Activated CD8-positive, alpha-beta T cell treated with anti-CD3 and anti-CD28 coated beads for 36 hours (primary cell): Measurements from ENCODE around the gene PNRC1. TPM values are rescaled to one million over a fixed set of nuclear protein-coding genes. Genes with fewer than 3 reads are reported as not detected.
"Not testable (repeated sequence)": the region's sequence is repeated elsewhere in the genome, so short reads cannot be mapped to it uniquely, and the experiment has no call there.

ENCODE experiments used
- ATAC-seq: fragments of 200-7000 bp; cut with Tn5 transposase; one replicate; pipeline ENCODE4 v1.10.0; 2021; ENCODE audit warnings: mild to moderate bottlenecking, moderate library complexity
- CTCF ChIA-PET: fragments of 350-600 bp; sonication (Branson Sonifier 250); formaldehyde crosslinking; loops from one replicate; lab custom pipeline; 2021; ENCODE audit warnings: antibody characterized with exemption; lab: Charles Lee
- POLR2A ChIA-PET: fragments of 350-600 bp; sonication (Branson Sonifier 250); formaldehyde crosslinking; loops from one replicate; lab custom pipeline; 2021; ENCODE audit warnings: antibody characterized with exemption; lab: Charles Lee
- DNase-seq: peaks from one replicate; pipeline ENCODE4 v3.0.0-alpha.2; 2020
- H3K27ac Mint-ChIP-seq: one replicate; pipeline ENCODE4 v1.8.0; 2021; ENCODE audit warnings: mild to moderate bottlenecking, mixed read lengths
- H3K27me3 Mint-ChIP-seq: one replicate; pipeline ENCODE4 v1.8.0; 2021; ENCODE audit warnings: mixed read lengths
- H3K36me3 Mint-ChIP-seq: one replicate; pipeline ENCODE4 v1.8.0; 2021; ENCODE audit warnings: low read depth, mixed read lengths
- H3K4me1 Mint-ChIP-seq: one replicate; pipeline ENCODE4 v1.8.0; 2021; ENCODE audit warnings: low read depth, mixed read lengths
- H3K4me3 Mint-ChIP-seq: one replicate; pipeline ENCODE4 v1.8.0; 2021; ENCODE audit warnings: mild to moderate bottlenecking, moderate library complexity, mixed read lengths
- H3K9me3 Mint-ChIP-seq: one replicate; pipeline ENCODE4 v1.8.0; 2021; ENCODE audit warnings: mixed read lengths
- CTCF ChIP-seq: fragments of 200-600 bp; IDR thresholded peaks from one replicate; pipeline ENCODE4 v1.8.0; 2022; ENCODE audit warnings: antibody characterized with exemption, mild to moderate bottlenecking
- intact Hi-C: fragments of 100-400 bp; cut with micrococcal nuclease; formaldehyde crosslinking; loops from one replicate; pipeline ENCODE4 v1.10.0; 2022
- total RNA-seq, 2 experiments: library from RNA; stranded (reverse); gene quantifications; one replicate each; pipeline ENCODE4 v1.2.3, GENCODE V29; 2021

Gene PNRC1
- total RNA-seq = 100 to 1,000 TPM; 157 to 162 TPM

GRCh38 chr6:89080281-89081128 is at the start of gene PNRC1:
PNRC1 (plus strand) TSS chr6:89080751; CDS start chr6:89080895, 144 bp downstream.
- intact Hi-C loops = loop anchor here (2.0 to 10.0 kb wide), 2 partner anchors 64 to 274 kb away; partner anchors contain the start of gene UBE2J1
- Mint-ChIP-seq H3K36me3 (peaks cover 38% of the 10 kb centered on the region), H3K4me3 (peak within 1 kb of the TSS; percentile 96), H3K4me1 (peaks cover 26% of the 10 kb centered on the region), H3K9me3 (no peaks in the 10 kb centered on the region), H3K27me3 (no peaks in the 10 kb centered on the region), H3K27ac (peak within 1 kb of the TSS; percentile 99)
- POLR2A ChIA-PET = interaction anchor here (0.6 to 8.8 kb wide), 21 partner anchors 8 to 272 kb away, joined by 3 to 108 read pairs (median 4); partner anchors contain the start of genes PM20D2, RNGTT, SRSF12 and UBE2J1
- peak; percentile 100 for DNase-seq
- CTCF ChIA-PET = interaction anchor here (0.9 to 3.6 kb wide), 7 partner anchors 10 to 97 kb away, joined by 3 to 27 read pairs (median 4); partner anchors contain the start of gene PM20D2
- TF ChIP-seq CTCF = no peak
- ATAC-seq = peak; percentile 75

DNA sequence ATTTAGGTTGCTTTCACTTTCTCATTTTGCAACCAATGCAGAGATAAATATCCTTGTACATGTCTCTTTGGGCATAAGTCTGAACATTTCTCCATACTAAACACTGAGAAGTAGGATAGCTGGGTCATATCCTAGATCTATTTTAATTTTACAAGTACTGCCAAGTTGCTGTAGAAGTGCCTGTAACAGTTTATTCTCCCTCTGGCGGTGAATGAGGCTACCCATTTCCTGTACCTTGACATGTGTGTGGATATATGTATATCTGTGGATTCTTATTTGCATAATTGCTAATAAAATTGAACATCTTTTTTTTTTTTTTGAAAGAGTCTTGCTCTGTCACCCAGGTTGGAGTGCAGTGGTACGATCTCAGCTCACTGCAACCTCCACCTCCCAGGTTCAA is 48.0 kb upstream of the PNRC1 start:
- POLR2A ChIA-PET = no interaction called here
- Mint-ChIP-seq H3K4me3 (no peak overlapping the region), H3K27me3 (no peaks in the 10 kb centered on the region), H3K9me3 (peaks cover under 1% of the 10 kb centered on the region), H3K36me3 (no peaks in the 10 kb centered on the region), H3K27ac (no peak overlapping the region), H3K4me1 (no peaks in the 10 kb centered on the region)
- no peak for TF ChIP-seq CTCF
- DNase-seq (no peak), ATAC-seq (no peak)
- intact Hi-C loops = no loop called here
- CTCF ChIA-PET = no interaction called here

GRCh38 chr6:89033461-89033860 is 47.1 kb upstream of the PNRC1 start:
- CTCF ChIA-PET = no interaction called here
- Mint-ChIP-seq H3K4me1 (no peaks in the 10 kb centered on the region), H3K27me3 (no peaks in the 10 kb centered on the region), H3K4me3 (no peak overlapping the region), H3K27ac (no peak overlapping the region), H3K36me3 (peaks cover 1% of the 10 kb centered on the region), H3K9me3 (peaks cover 9% of the 10 kb centered on the region)
- POLR2A ChIA-PET = no interaction called here
- no peak for TF ChIP-seq CTCF
- DNase-seq (no peak), ATAC-seq (no peak)
- intact Hi-C loops = no loop called here

GRCh38 chr6:89034116-89034515 is 46.4 kb upstream of the PNRC1 start:
- ATAC-seq, H3K27ac Mint-ChIP-seq, intact Hi-C loops, H3K27me3 Mint-ChIP-seq, H3K4me3 Mint-ChIP-seq, DNase-seq, POLR2A ChIA-PET, H3K4me1 Mint-ChIP-seq, H3K36me3 Mint-ChIP-seq, CTCF ChIA-PET: not testable (repeated sequence)
- H3K9me3 Mint-ChIP-seq = peaks cover 15% of the 10 kb centered on the region

- POLR2A ChIA-PET = no interaction called here
- no peak for DNase-seq
- no peaks in the 10 kb centered on the region for H3K27me3 Mint-ChIP-seq
- H3K4me1 Mint-ChIP-seq = no peaks in the 10 kb centered on the region
- CTCF ChIA-PET = no interaction called here
- TF ChIP-seq CTCF = no peak
- ATAC-seq = no peak
- peaks cover 6% of the 10 kb centered on the region for H3K36me3 Mint-ChIP-seq
- intact Hi-C loops = no loop called here
- H3K9me3 Mint-ChIP-seq = peaks cover 15% of the 10 kb centered on the region
- no peak overlapping the region for H3K27ac Mint-ChIP-seq
- no peak overlapping the region for H3K4me3 Mint-ChIP-seq
Observed at GRCh38 chr6:89034586-89035251, 45.8 kb upstream of the PNRC1 start.
